Tibial nerve (tissue), 4 donors: ENCODE results near the gene MS4A2. TPM values are rescaled to one million over a fixed set of nuclear protein-coding genes. Genes with fewer than 3 reads are reported as not detected.

Experiments used
- DNase-seq, 2 donors: peaks; one replicate each; pipeline ENCODE4 v3.0.0-alpha.2; 2019; ENCODE audit warnings: low spot score in 2 of 2
- H3K27ac ChIP-seq, 4 donors: fragments of 200-600 bp; sonication (generic) in 3 of 4; one replicate each; pipeline ENCODE4 v1.5.1; 2017 to 2019; ENCODE audit warnings: mild to moderate bottlenecking in 1 of 4
- H3K27me3 ChIP-seq, 2 donors: fragments of 200-600 bp; sonication (generic) in 1 of 2; one replicate each; pipeline versions ENCODE4 v1.5.1 to v1.6.0; 2017 to 2019
- H3K36me3 ChIP-seq, 3 donors: fragments of 200-600 bp; sonication (generic); one replicate each; pipeline ENCODE4 v1.5.1; 2018 to 2019
- H3K4me1 ChIP-seq, 4 donors: fragments of 200-600 bp; sonication (generic) in 3 of 4; one replicate each; pipeline ENCODE4 v1.5.1; 2017 to 2019
- H3K4me3 ChIP-seq, 4 donors: fragments of 200-600 bp; sonication (generic) in 3 of 4; one replicate each; pipeline ENCODE4 v1.5.1; 2017 to 2019; ENCODE audit warnings: mild to moderate bottlenecking in 1 of 4, moderate library complexity in 1 of 4
- H3K9me3 ChIP-seq, 4 donors: fragments of 200-600 bp; sonication (generic) in 3 of 4; one replicate each; pipeline ENCODE4 v1.5.1; 2017 to 2019
- CTCF ChIP-seq, 5 experiments: fragments of 200-600 bp in 3 of 5; fragments of 450-650 bp in 2 of 5; sonication (generic) in 3 of 5; IDR thresholded peaks; one replicate each; pipeline ENCODE4 v1.5.1; 2016 to 2019; ENCODE audit warnings: antibody characterized with exemption in 5 of 5, mild to moderate bottlenecking in 3 of 5, moderate library complexity in 2 of 5
- EP300 ChIP-seq, 2 donors: sonication (generic); formaldehyde crosslinking; IDR thresholded peaks; one replicate each; pipeline ENCODE4 v1.6.1; 2017; ENCODE audit warnings: antibody characterized with exemption in 2 of 2, mild to moderate bottlenecking in 1 of 2
- POLR2A ChIP-seq, 2 donors: fragments of 450-650 bp; IDR thresholded peaks; one replicate each; pipeline ENCODE4 v1.6.1; 2017; ENCODE audit warnings: antibody characterized with exemption in 2 of 2, mild to moderate bottlenecking in 2 of 2, moderate library complexity in 2 of 2
- WGBS, 2 donors: methylation state at CpG; one replicate each; pipeline ENCODE4 v1.1.5; 2018; 5-methylcytosine and 5-hydroxymethylcytosine counted together
- total RNA-seq, 4 donors: library from RNA; depleted of rRNA; stranded (reverse); fragments of >200 nt; gene quantifications; one replicate each; pipeline ENCODE4 v1.1.0, GENCODE V29; 2016

MS4A2 gene
- total RNA-seq, 4 donors from 2014 or later, result 1.8 to 1.9 TPM; not detected in 2

- DNase-seq, result no peak
- no peak overlapping the region for H3K4me3 ChIP-seq
- H3K27ac ChIP-seq, result no peak overlapping the region
- H3K9me3 ChIP-seq, result no peaks in the 10 kb centered on the region
- 75 to 77% methylated on average over 2 of the region's 2 CpGs for WGBS, 2 donors
- TF ChIP-seq POLR2A (IDR thresholded peaks at IDR 0.05) (no peak), CTCF (IDR thresholded peaks at IDR 0.05) (no peak), EP300 (IDR thresholded peaks at IDR 0.05) (no peak)
- H3K4me1 ChIP-seq, result no peaks in the 10 kb centered on the region
- no peaks in the 10 kb centered on the region for H3K36me3 ChIP-seq
- H3K27me3 ChIP-seq, result no peaks in the 10 kb centered on the region
These were observed 2.6 kb upstream of the MS4A2 start for GRCh38 chr11:60085909-60086308.

GRCh38 chr11:60087239-60087638, 1.2 kb upstream of the MS4A2 start:
- no peak overlapping the region for H3K4me3 ChIP-seq
- no peak overlapping the region for H3K27ac ChIP-seq
- no peak for DNase-seq
- 77 to 86% methylated on average over 1 of the region's 1 CpG for WGBS, 2 donors
- H3K9me3 ChIP-seq, result no peaks in the 10 kb centered on the region
- no peaks in the 10 kb centered on the region for H3K36me3 ChIP-seq
- no peaks in the 10 kb centered on the region for H3K4me1 ChIP-seq
- no peak for TF ChIP-seq POLR2A (IDR thresholded peaks at IDR 0.05)
- no peak for TF ChIP-seq CTCF (IDR thresholded peaks at IDR 0.05)
- TF ChIP-seq EP300 (IDR thresholded peaks at IDR 0.05), result no peak
- H3K27me3 ChIP-seq, result no peaks in the 10 kb centered on the region

- Histone ChIP-seq H3K4me3 (no peak overlapping the region), H3K4me1 (no peaks in the 10 kb centered on the region), H3K9me3 (no peaks in the 10 kb centered on the region), H3K36me3 (no peaks in the 10 kb centered on the region), H3K27ac (no peak overlapping the region), H3K27me3 (no peaks in the 10 kb centered on the region)
- 64% methylated on average over 4 of the region's 4 CpGs for WGBS, 2 donors
- TF ChIP-seq CTCF (IDR thresholded peaks at IDR 0.05) (no peak), EP300 (IDR thresholded peaks at IDR 0.05) (no peak), POLR2A (IDR thresholded peaks at IDR 0.05) (no peak)
- DNase-seq, result no peak
These were observed 7.1 kb downstream of the MS4A2 start for GRCh38 chr11:60095477-60096120.

- no peaks in the 10 kb centered on the region for H3K9me3 ChIP-seq
- no peaks in the 10 kb centered on the region for H3K36me3 ChIP-seq
- H3K4me1 ChIP-seq, result no peaks in the 10 kb centered on the region
- H3K27me3 ChIP-seq, result no peaks in the 10 kb centered on the region
- no peak overlapping the region for H3K27ac ChIP-seq
- no peak overlapping the region for H3K4me3 ChIP-seq
- DNase-seq, result no peak
- TF ChIP-seq EP300 (IDR thresholded peaks at IDR 0.05), result no peak
- TF ChIP-seq CTCF (IDR thresholded peaks at IDR 0.05), result no peak
- TF ChIP-seq POLR2A (IDR thresholded peaks at IDR 0.05), result no peak
- 91 to 93% methylated on average over 1 of the region's 1 CpG for WGBS, 2 donors
These were observed 8.7 kb downstream of the MS4A2 start for GRCh38 chr11:60097189-60097588.

- TF ChIP-seq POLR2A (IDR thresholded peaks at IDR 0.05) (no peak), CTCF (IDR thresholded peaks at IDR 0.05) (no peak), EP300 (IDR thresholded peaks at IDR 0.05) (no peak)
These were observed 10.0 kb downstream of the MS4A2 start for GRCh38 chr11:60098508-60098907.

More at GRCh38 chr11:60098508-60098907, 10.0 kb downstream of the MS4A2 start:
- H3K4me1 ChIP-seq, result no peaks in the 10 kb centered on the region
- no peak for DNase-seq
- H3K9me3 ChIP-seq, result no peaks in the 10 kb centered on the region
- no peaks in the 10 kb centered on the region for H3K27me3 ChIP-seq
- no peak overlapping the region for H3K4me3 ChIP-seq
- H3K27ac ChIP-seq, result no peak overlapping the region
- no peaks in the 10 kb centered on the region for H3K36me3 ChIP-seq
